ENCODE results near the gene MMP20.

Gene MMP20

GRCh38 chr11:102577723-102578122 is 47.4 kb downstream of the MMP20 start:
- no peaks in the 10 kb centered on the region for H3K36me3 ChIP-seq
- TF ChIP-seq CTCF (IDR thresholded peaks at IDR 0.05), result no peak
- H3K9me3 ChIP-seq, result no peaks in the 10 kb centered on the region
- H3K27ac ChIP-seq, result peak overlapping the region; percentile 73
- H3K4me3 ChIP-seq (ENCODE audit: low read depth in 1 of 2, low read length in 1 of 2), result no peak overlapping the region
- no peaks in the 10 kb centered on the region for H3K27me3 ChIP-seq
- peaks cover 20 to 23% of the 10 kb centered on the region in 2 experiments for H3K4me1 ChIP-seq (ENCODE audit: control insufficient read depth in 1 of 2, insufficient read depth in 1 of 2, low read depth in 1 of 2, low read length in 1 of 2)

- H3K4me1 ChIP-seq (ENCODE audit: control insufficient read depth in 1 of 2, insufficient read depth in 1 of 2, low read depth in 1 of 2, low read length in 1 of 2), result peaks cover 20 to 23% of the 10 kb centered on the region in 2 experiments
- no peak for TF ChIP-seq CTCF (IDR thresholded peaks at IDR 0.05)
- H3K27me3 ChIP-seq, result no peaks in the 10 kb centered on the region
- peak overlapping the region; percentile 73 for H3K27ac ChIP-seq
- no peaks in the 10 kb centered on the region for H3K9me3 ChIP-seq
- no peaks in the 10 kb centered on the region for H3K36me3 ChIP-seq
- peak overlapping the region; percentile 10 to 25 for H3K4me3 ChIP-seq (ENCODE audit: low read depth in 1 of 2, low read length in 1 of 2)
Measured at GRCh38 chr11:102577182-102577581, 48.0 kb downstream of the MMP20 start.

- Histone ChIP-seq H3K36me3 (no peaks in the 10 kb centered on the region), H3K4me3 (ENCODE audit: low read depth in 1 of 2, low read length in 1 of 2) (no peak overlapping the region), H3K9me3 (no peaks in the 10 kb centered on the region), H3K27ac (peak overlapping the region; percentile 73), H3K27me3 (no peaks in the 10 kb centered on the region), H3K4me1 (ENCODE audit: control insufficient read depth in 1 of 2, insufficient read depth in 1 of 2, low read depth in 1 of 2, low read length in 1 of 2) (peaks cover 20 to 23% of the 10 kb centered on the region in 2 experiments)
- TF ChIP-seq CTCF (IDR thresholded peaks at IDR 0.05), result no peak
Measured at GRCh38 chr11:102576350-102576749, 48.8 kb downstream of the MMP20 start.

- Histone ChIP-seq H3K27ac (no peak overlapping the region), H3K27me3 (no peaks in the 10 kb centered on the region), H3K36me3 (no peaks in the 10 kb centered on the region), H3K4me1 (ENCODE audit: control insufficient read depth in 1 of 2, insufficient read depth in 1 of 2, low read depth in 1 of 2, low read length in 1 of 2) (peaks cover 20 to 23% of the 10 kb centered on the region in 2 experiments), H3K9me3 (no peaks in the 10 kb centered on the region), H3K4me3 (ENCODE audit: low read depth in 1 of 2, low read length in 1 of 2) (no peak overlapping the region)
- no peak for TF ChIP-seq CTCF (IDR thresholded peaks at IDR 0.05)
Measured at GRCh38 chr11:102575012-102575411, 50.1 kb downstream of the MMP20 start.

- Histone ChIP-seq H3K27ac (no peak overlapping the region), H3K4me3 (ENCODE audit: low read depth in 1 of 2, low read length in 1 of 2) (no peak overlapping the region), H3K9me3 (no peaks in the 10 kb centered on the region), H3K27me3 (no peaks in the 10 kb centered on the region), H3K4me1 (ENCODE audit: control insufficient read depth in 1 of 2, insufficient read depth in 1 of 2, low read depth in 1 of 2, low read length in 1 of 2) (peaks cover 20 to 23% of the 10 kb centered on the region in 2 experiments), H3K36me3 (no peaks in the 10 kb centered on the region)
- no peak for TF ChIP-seq CTCF (IDR thresholded peaks at IDR 0.05)
Measured at GRCh38 chr11:102573851-102574250, 51.3 kb downstream of the MMP20 start.

All from neutrophil (primary cell).